Ascending aorta (tissue), 2 donors: ENCODE results near the gene CRTC1. TPM values are rescaled to one million over a fixed set of nuclear protein-coding genes. Genes with fewer than 3 reads are reported as not detected.
A peak's percentile ranks its signal among the peaks of the same experiment; 100 is the strongest.

Source experiments
- DNase-seq, 2 donors: peaks; one replicate each; pipeline ENCODE4 v3.0.0-alpha.2; 2019; ENCODE audit warnings: low spot score in 2 of 2
- H3K27ac ChIP-seq, 2 donors: fragments of 200-600 bp; sonication (generic); one replicate each; pipeline ENCODE4 v1.5.1; 2016 to 2017; ENCODE audit warnings: mild to moderate bottlenecking in 1 of 2
- H3K27me3 ChIP-seq: fragments of 200-600 bp; sonication (generic); one replicate; pipeline ENCODE4 v1.5.1; 2017
- H3K36me3 ChIP-seq, 2 donors: fragments of 200-600 bp; sonication (generic); one replicate each; pipeline ENCODE4 v1.5.1; 2016
- H3K4me1 ChIP-seq, 2 donors: fragments of 200-600 bp; sonication (generic); one replicate each; pipeline ENCODE4 v1.5.1; 2016 to 2017; ENCODE audit warnings: mild to moderate bottlenecking in 1 of 2
- H3K4me3 ChIP-seq, 2 donors: fragments of 200-600 bp; sonication (generic); one replicate each; pipeline ENCODE4 v1.5.1; 2016 to 2017; ENCODE audit warnings: mild to moderate bottlenecking in 1 of 2
- H3K9me3 ChIP-seq, 2 donors: fragments of 200-600 bp; sonication (generic); one replicate each; pipeline ENCODE4 v1.5.1; 2016
- CTCF ChIP-seq, 3 experiments: fragments of 200-600 bp in 2 of 3; fragments of 450-650 bp in 1 of 3; sonication (generic) in 2 of 3; IDR thresholded peaks; one replicate each; pipeline ENCODE4 v1.5.1; 2016 to 2019; ENCODE audit warnings: antibody characterized with exemption in 3 of 3, mild to moderate bottlenecking in 1 of 3, moderate library complexity in 1 of 3
- intact Hi-C: fragments of 100-400 bp; cut with DNase I; formaldehyde crosslinking; loops from one replicate; pipeline ENCODE4 v1.15.1; 2023
- total RNA-seq: library from RNA; depleted of rRNA; stranded (reverse); fragments of >200 nt; gene quantifications from one replicate; pipeline ENCODE4 v1.1.0, GENCODE V29; 2016

The CRTC1 gene
- total RNA-seq, 1 donor from 2014 or later = 10.0 TPM

- Histone ChIP-seq H3K4me3 (peak overlapping the region; percentile 37 to 50), H3K36me3 (peaks cover 0 to 3% of the 10 kb centered on the region in 2 donors), H3K4me1 (peaks cover 11 to 42% of the 10 kb centered on the region in 2 donors), H3K27ac (peak overlapping the region; percentile 82 to 86), H3K9me3 (no peaks in the 10 kb centered on the region), H3K27me3 (no peaks in the 10 kb centered on the region)
- no peak for TF ChIP-seq CTCF (IDR thresholded peaks at IDR 0.05)
- DNase-seq = peak; percentile 45 to 90
- intact Hi-C loops = loop anchor here (1.0 to 2.0 kb wide), 3 partner anchors 8 to 38 kb away; partner anchors contain the start of genes CRTC1 and KLHL26
Measured at GRCh38 chr19:18645035-18645511, 38.4 kb upstream of the CRTC1 start.

GRCh38 chr19:18646535-18647370, 36.7 kb upstream of the CRTC1 start:
- Histone ChIP-seq H3K36me3 (no peaks in the 10 kb centered on the region), H3K4me3 (no peak overlapping the region), H3K4me1 (peaks cover 18 to 54% of the 10 kb centered on the region in 2 donors), H3K27me3 (no peaks in the 10 kb centered on the region), H3K27ac (peak overlapping the region; percentile 86 to 93), H3K9me3 (no peaks in the 10 kb centered on the region)
- DNase-seq = no peak
- intact Hi-C loops = no loop called here
- TF ChIP-seq CTCF (IDR thresholded peaks at IDR 0.05) = no peak

- Histone ChIP-seq H3K4me3 (no peak overlapping the region), H3K9me3 (no peaks in the 10 kb centered on the region), H3K36me3 (no peaks in the 10 kb centered on the region), H3K4me1 (peaks cover 18 to 56% of the 10 kb centered on the region in 2 donors), H3K27me3 (no peaks in the 10 kb centered on the region), H3K27ac (peak overlapping the region; percentile 93 to 94)
- intact Hi-C loops = no loop called here
- TF ChIP-seq CTCF (IDR thresholded peaks at IDR 0.05) = no peak
- DNase-seq = no peak
Measured at GRCh38 chr19:18647371-18647767, 36.1 kb upstream of the CRTC1 start.

- H3K36me3 ChIP-seq = no peaks in the 10 kb centered on the region
- no peaks in the 10 kb centered on the region for H3K9me3 ChIP-seq
- peaks cover 18 to 56% of the 10 kb centered on the region in 2 donors for H3K4me1 ChIP-seq
- peak overlapping the region; percentile 93 to 94 for H3K27ac ChIP-seq
- no peak for TF ChIP-seq CTCF (IDR thresholded peaks at IDR 0.05)
- intact Hi-C loops = no loop called here
- no peak overlapping the region for H3K4me3 ChIP-seq
- no peak for DNase-seq
- no peaks in the 10 kb centered on the region for H3K27me3 ChIP-seq
Measured at GRCh38 chr19:18647807-18648206, 35.7 kb upstream of the CRTC1 start.

- H3K27me3 ChIP-seq = no peaks in the 10 kb centered on the region
- intact Hi-C loops = loop anchor here (1.0 kb wide), 1 partner anchor 23 kb away; no protein-coding TSS in a partner anchor
- no peaks in the 10 kb centered on the region for H3K36me3 ChIP-seq
- TF ChIP-seq CTCF (IDR thresholded peaks at IDR 0.05) = no peak
- H3K4me3 ChIP-seq = peak overlapping the region in 1 of 2 donors; percentile 45
- H3K4me1 ChIP-seq = peaks cover 18 to 56% of the 10 kb centered on the region in 2 donors
- no peak for DNase-seq
- peak overlapping the region; percentile 93 to 94 for H3K27ac ChIP-seq
- no peaks in the 10 kb centered on the region for H3K9me3 ChIP-seq
Measured at GRCh38 chr19:18648973-18649315, 34.5 kb upstream of the CRTC1 start.
